Smooth muscle cell (in vitro differentiated cells): Measurements from ENCODE around the gene XIAP. TPM values are rescaled to one million over a fixed set of nuclear protein-coding genes. Genes with fewer than 3 reads are reported as not detected.
A peak's percentile ranks its signal among the peaks of the same experiment; 100 is the strongest.

Source experiments
- DNase-seq: peaks from one replicate; lab custom pipeline; 2025; ENCODE audit not compliant: unreplicated experiment; lab: John Stamatoyannopoulos, UW
- H2AFZ ChIP-seq: fragments of 200-600 bp; sonication (generic); 2 replicates; pipeline ENCODE4 v1.6.0; 2016; ENCODE audit warnings: antibody characterized with exemption, low read depth, mild to moderate bottlenecking
- H3F3A ChIP-seq: fragments of 200-600 bp; sonication (generic); 2 replicates; pipeline ENCODE4 v1.6.0; 2017; ENCODE audit warnings: antibody characterized with exemption, low read depth
- H3K27ac ChIP-seq: fragments of 200-600 bp; sonication (generic); 2 replicates; pipeline ENCODE4 v1.5.1; 2016; ENCODE audit warnings: low read depth, mild to moderate bottlenecking
- H3K27me3 ChIP-seq: fragments of 200-600 bp; sonication (generic); 2 replicates; pipeline ENCODE4 v1.6.1; 2016; ENCODE audit warnings: low read depth, mild to moderate bottlenecking
- H3K36me3 ChIP-seq: fragments of 200-600 bp; sonication (generic); 2 replicates; pipeline ENCODE4 v1.5.1; 2016; ENCODE audit warnings: low read depth
- H3K4me1 ChIP-seq: fragments of 200-600 bp; sonication (generic); 2 replicates; pipeline ENCODE4 v1.5.1; 2016; ENCODE audit warnings: low read depth
- H3K4me2 ChIP-seq: fragments of 200-600 bp; sonication (generic); 2 replicates; pipeline ENCODE4 v1.6.0; 2016; ENCODE audit warnings: mild to moderate bottlenecking
- H3K4me3 ChIP-seq: fragments of 200-600 bp; sonication (generic); 2 replicates; pipeline ENCODE4 v1.5.1; 2016; ENCODE audit warnings: mild to moderate bottlenecking
- H3K79me2 ChIP-seq: fragments of 200-600 bp; sonication (generic); 2 replicates; pipeline ENCODE4 v1.6.0; 2016; ENCODE audit warnings: low read depth, mild to moderate bottlenecking
- H3K9ac ChIP-seq: fragments of 200-600 bp; sonication (generic); 2 replicates; pipeline ENCODE4 v1.6.0; 2016; ENCODE audit warnings: low read depth
- H3K9me3 ChIP-seq: fragments of 200-600 bp; sonication (generic); replicated peaks from 2 replicates; pipeline ENCODE4 v1.5.1; 2016; ENCODE audit warnings: low read depth
- H4K20me1 ChIP-seq: fragments of 200-600 bp; sonication (generic); 2 replicates; pipeline ENCODE4 v1.6.0; 2016; ENCODE audit warnings: low read depth
- CTCF ChIP-seq: fragments of 200-600 bp; sonication (generic); IDR thresholded peaks from 2 replicates; pipeline ENCODE4 v1.5.1; 2017; ENCODE audit warnings: borderline replicate concordance, mild to moderate bottlenecking, antibody characterized with exemption; ENCODE audit not compliant: insufficient read depth, poor library complexity, severe bottlenecking
- WGBS: methylation state at CpG from one replicate; pipeline ENCODE4 v1.1.7; 2016; ENCODE audit warnings: low lambda C conversion rate; 5-methylcytosine and 5-hydroxymethylcytosine counted together
- polyA plus RNA-seq: library from polyadenylated mRNA; unstranded; fragments of >200 nt; fragmentation: Nextera tagmentation; extraction: Ambion mirVana; gene quantifications from 2 replicates; pipeline ENCODE4 v1.2.1, GENCODE V29; 2016
- total RNA-seq: library from RNA; depleted of rRNA; stranded (reverse); fragments of >200 nt; gene quantifications from 2 replicates; pipeline ENCODE4 v1.2.3, GENCODE V29; 2014

Gene XIAP
- total and polyA plus RNA-seq, 2 experiments from 2014 or later = 8.5 to 24.5 TPM

- no peak for TF ChIP-seq CTCF
- DNase-seq = no peak
- Histone ChIP-seq H3K36me3 (no peaks in the 10 kb centered on the region), H3K9me3 (no peaks in the 10 kb centered on the region), H3F3A (no peaks in the 10 kb centered on the region), H3K9ac (no peak overlapping the region), H2AFZ (no peak overlapping the region), H3K4me3 (no peak overlapping the region), H3K4me2 (no peak overlapping the region), H4K20me1 (no peaks in the 10 kb centered on the region), H3K79me2 (no peaks in the 10 kb centered on the region), H3K4me1 (no peaks in the 10 kb centered on the region), H3K27ac (no peak overlapping the region), H3K27me3 (no peaks in the 10 kb centered on the region)
- WGBS = 41% methylated on average over 1 of the region's 1 CpG
Observed at GRCh38 chrX:123943074-123943473, 83.2 kb downstream of the XIAP start.

- Histone ChIP-seq H2AFZ (no peak overlapping the region), H3F3A (no peaks in the 10 kb centered on the region), H3K27ac (no peak overlapping the region), H3K79me2 (no peaks in the 10 kb centered on the region), H3K9me3 (no peaks in the 10 kb centered on the region), H3K27me3 (no peaks in the 10 kb centered on the region), H3K9ac (no peak overlapping the region), H4K20me1 (no peaks in the 10 kb centered on the region), H3K4me3 (no peak overlapping the region), H3K4me1 (no peaks in the 10 kb centered on the region), H3K4me2 (no peak overlapping the region), H3K36me3 (no peaks in the 10 kb centered on the region)
- WGBS = 59% methylated on average over 2 of the region's 2 CpGs
- TF ChIP-seq CTCF = no peak
- no peak for DNase-seq
Observed at GRCh38 chrX:123943488-123943887, 83.6 kb downstream of the XIAP start.

GRCh38 chrX:123949846-123950245, 90.0 kb downstream of the XIAP start:
- no peak overlapping the region for H3K27ac ChIP-seq
- WGBS = 97% methylated on average over 2 of the region's 2 CpGs
- H3K4me2 ChIP-seq = no peak overlapping the region
- no peaks in the 10 kb centered on the region for H3K36me3 ChIP-seq
- H3K9me3 ChIP-seq = no peaks in the 10 kb centered on the region
- no peaks in the 10 kb centered on the region for H3K4me1 ChIP-seq
- H3K27me3 ChIP-seq = no peaks in the 10 kb centered on the region
- H2AFZ ChIP-seq = no peak overlapping the region
- no peak for TF ChIP-seq CTCF
- no peak for DNase-seq
- no peaks in the 10 kb centered on the region for H4K20me1 ChIP-seq
- no peaks in the 10 kb centered on the region for H3F3A ChIP-seq
- no peak overlapping the region for H3K4me3 ChIP-seq
- no peaks in the 10 kb centered on the region for H3K79me2 ChIP-seq
- no peak overlapping the region for H3K9ac ChIP-seq

- H3F3A ChIP-seq = peaks cover 6% of the 10 kb centered on the region
- H3K9ac ChIP-seq = peak overlapping the region; percentile 78
- H4K20me1 ChIP-seq = peaks cover 8% of the 10 kb centered on the region
- WGBS = 47% methylated on average over 35 of the region's 35 CpGs
- peak overlapping the region; percentile 62 for H3K4me3 ChIP-seq
- no peak for TF ChIP-seq CTCF
- no peaks in the 10 kb centered on the region for H3K27me3 ChIP-seq
- peak overlapping the region; percentile 86 for H3K4me2 ChIP-seq
- peaks cover 12% of the 10 kb centered on the region for H3K79me2 ChIP-seq
- H3K27ac ChIP-seq = peak overlapping the region; percentile 67
- H3K9me3 ChIP-seq = no peaks in the 10 kb centered on the region
- H3K36me3 ChIP-seq = no peaks in the 10 kb centered on the region
- DNase-seq = no peak
- H3K4me1 ChIP-seq = peaks cover 12% of the 10 kb centered on the region
- H2AFZ ChIP-seq = peak overlapping the region; percentile 78
Observed at GRCh38 chrX:123959281-123960063, 99.6 kb downstream of the XIAP start.
